CD14-positive monocyte (primary cell): ENCODE results near the gene CDC40. TPM values are rescaled to one million over a fixed set of nuclear protein-coding genes. Genes with fewer than 3 reads are reported as not detected.

ENCODE experiments used
- DNase-seq, 3 donors: peaks; one replicate each; pipeline ENCODE4 v3.0.0-alpha.2; 2011 to 2022
- H2AFZ ChIP-seq: 2 replicates; pipeline ENCODE4 v1.6.0; 2012; ENCODE audit warnings: mild to moderate bottlenecking, low read depth, low read length, inconsistent platforms; ENCODE audit not compliant: insufficient read depth, poor library complexity, severe bottlenecking
- H3K27ac ChIP-seq, 2 donors: 1 replicate in 1 of 2; 2 replicates in 1 of 2; pipeline ENCODE4 v1.5.1; 2012 to 2013; ENCODE audit warnings: low read length in 2 of 2, control low read depth in 1 of 2, inconsistent platforms in 1 of 2, low read depth in 1 of 2, mild to moderate bottlenecking in 1 of 2
- H3K27me3 ChIP-seq, 2 donors: one replicate each; pipeline versions ENCODE4 v1.6.0 to v1.6.1; 2011 to 2013; ENCODE audit warnings: low read length in 2 of 2; ENCODE audit not compliant: control insufficient read depth in 2 of 2, insufficient read depth in 2 of 2
- H3K36me3 ChIP-seq, 2 donors: replicated peaks in 1 of 2; 1 replicate in 1 of 2; 2 replicates in 1 of 2; pipeline versions ENCODE4 v1.5.1 to v1.6.1; 2012 to 2013; ENCODE audit warnings: low read length in 2 of 2, control low read depth in 1 of 2, inconsistent platforms in 1 of 2, mild to moderate bottlenecking in 1 of 2; ENCODE audit not compliant: insufficient read depth in 2 of 2, control insufficient read depth in 1 of 2
- H3K4me1 ChIP-seq, 2 donors: 1 replicate in 1 of 2; 2 replicates in 1 of 2; pipeline versions ENCODE4 v1.5.1 to v1.6.1; 2012 to 2013; ENCODE audit warnings: low read length in 2 of 2, control low read depth in 1 of 2, inconsistent platforms in 1 of 2, mild to moderate bottlenecking in 1 of 2, moderate library complexity in 1 of 2; ENCODE audit not compliant: insufficient read depth in 2 of 2, control insufficient read depth in 1 of 2
- H3K4me2 ChIP-seq: replicated peaks from 2 replicates; pipeline ENCODE3; 2012; ENCODE audit warnings: low read length, moderate library complexity, mild to moderate bottlenecking; ENCODE audit not compliant: poor library complexity, severe bottlenecking; ENCODE audit errors: extremely low read depth
- H3K4me3 ChIP-seq, 3 experiments: fragments of 200-600 bp in 1 of 3; sonication (generic) in 1 of 3; replicated peaks in 1 of 3; 1 replicate in 2 of 3; 2 replicates in 1 of 3; pipeline ENCODE4 v1.5.1; 2011 to 2013; ENCODE audit warnings: low read length in 3 of 3, mild to moderate bottlenecking in 3 of 3, control low read depth in 2 of 3, low read depth in 2 of 3, inconsistent platforms in 1 of 3, moderate library complexity in 1 of 3
- H3K79me2 ChIP-seq: 2 replicates; pipeline ENCODE4 v1.6.0; 2012; ENCODE audit warnings: mild to moderate bottlenecking, control low read depth, inconsistent platforms, low read length, moderate library complexity; ENCODE audit not compliant: insufficient read depth
- H3K9ac ChIP-seq: 2 replicates; pipeline ENCODE4 v1.6.0; 2017; ENCODE audit warnings: low read length, mild to moderate bottlenecking; ENCODE audit not compliant: insufficient read depth, poor library complexity, severe bottlenecking
- H3K9me3 ChIP-seq, 2 donors: replicated peaks in 1 of 2; 1 replicate in 1 of 2; 2 replicates in 1 of 2; pipeline versions ENCODE4 v1.5.1 to v1.6.1; 2012 to 2013; ENCODE audit warnings: low read length in 2 of 2, control low read depth in 1 of 2; ENCODE audit not compliant: control insufficient read depth in 1 of 2, insufficient read depth in 1 of 2
- H4K20me1 ChIP-seq: 2 replicates; pipeline ENCODE4 v1.6.0; 2012; ENCODE audit warnings: mild to moderate bottlenecking, low read length, control low read depth, moderate library complexity; ENCODE audit not compliant: insufficient read depth
- H3K27ac Mint-ChIP-seq, 7 donors: one replicate each; pipeline ENCODE4 v1.8.0; 2020; ENCODE audit warnings: mild to moderate bottlenecking in 7 of 7, mixed read lengths in 7 of 7, moderate library complexity in 6 of 7, inconsistent platforms in 2 of 7
- H3K27me3 Mint-ChIP-seq, 3 donors: one replicate each; pipeline ENCODE4 v1.8.0; 2021 to 2022; ENCODE audit warnings: low read depth in 3 of 3, mild to moderate bottlenecking in 3 of 3, mixed read lengths in 3 of 3, moderate library complexity in 3 of 3, inconsistent platforms in 1 of 3
- H3K36me3 Mint-ChIP-seq, 2 donors: one replicate each; pipeline ENCODE4 v1.8.0; 2020; ENCODE audit warnings: mixed read lengths in 2 of 2, inconsistent platforms in 1 of 2, mild to moderate bottlenecking in 1 of 2
- H3K4me1 Mint-ChIP-seq: one replicate; pipeline ENCODE4 v1.8.0; 2020; ENCODE audit warnings: mild to moderate bottlenecking, mixed read lengths
- H3K4me3 Mint-ChIP-seq, 2 donors: one replicate each; pipeline ENCODE4 v1.8.0; 2020; ENCODE audit warnings: mild to moderate bottlenecking in 2 of 2, mixed read lengths in 2 of 2, moderate library complexity in 1 of 2
- H3K9me3 Mint-ChIP-seq, 7 donors: one replicate each; pipeline ENCODE4 v1.8.0; 2020 to 2022; ENCODE audit warnings: mixed read lengths in 7 of 7, mild to moderate bottlenecking in 6 of 7, moderate library complexity in 6 of 7, inconsistent platforms in 2 of 7
- WGBS: methylation state at CpG from one replicate; pipeline ENCODE4 v1.1.5; 2013; ENCODE audit warnings: missing lambda C conversion rate; ENCODE audit not compliant: insufficient coverage; 5-methylcytosine and 5-hydroxymethylcytosine counted together
- intact Hi-C, 2 donors: fragments of 100-400 bp; cut with micrococcal nuclease; formaldehyde crosslinking; loops; one replicate each; pipeline versions ENCODE4 v1.15.0 to v1.15.1; 2023
- polyA plus RNA-seq, 3 donors: library from polyadenylated mRNA; depleted of rRNA in 1 of 3; unstranded in 2 of 3; stranded (reverse) in 1 of 3; fragments of 300-500 nt in 2 of 3; fragments of >200 nt in 1 of 3; fragmentation: Illumina TruSeq in 2 of 3; gene quantifications; 1 replicate in 2 of 3; 2 replicates in 1 of 3; pipeline ENCODE4 v1.2.3, GENCODE V29; 2012 to 2021
- TF ChIP-seq, protein P1 (sequence below): fragments of 200-600 bp; IDR thresholded peaks from one replicate; pipeline ENCODE4 v1.8.0; 2022; ENCODE audit warnings: antibody characterized with exemption, mild to moderate bottlenecking

Gene CDC40
- polyA plus RNA-seq, 3 donors = 13.6 to 26.4 (median 17.0) TPM

- H3K4me3 Mint-ChIP-seq = no peak overlapping the region
These were observed 89.4 kb downstream of the CDC40 start for GRCh38 chr6:110269623-110270022.

GRCh38 chr6:110270165-110270564 is 89.9 kb downstream of the CDC40 start:
- Mint-ChIP-seq H3K4me1 (no peaks in the 10 kb centered on the region), H3K4me3 (no peak overlapping the region), H3K27ac (no peak overlapping the region), H3K9me3 (peaks cover 0 to 8% (median 2%) of the 10 kb centered on the region in 7 donors), H3K27me3 (peaks cover 0 to 3% (median 0%) of the 10 kb centered on the region in 3 donors), H3K36me3 (no peaks in the 10 kb centered on the region)
- TF ChIP-seq, protein P1, sequence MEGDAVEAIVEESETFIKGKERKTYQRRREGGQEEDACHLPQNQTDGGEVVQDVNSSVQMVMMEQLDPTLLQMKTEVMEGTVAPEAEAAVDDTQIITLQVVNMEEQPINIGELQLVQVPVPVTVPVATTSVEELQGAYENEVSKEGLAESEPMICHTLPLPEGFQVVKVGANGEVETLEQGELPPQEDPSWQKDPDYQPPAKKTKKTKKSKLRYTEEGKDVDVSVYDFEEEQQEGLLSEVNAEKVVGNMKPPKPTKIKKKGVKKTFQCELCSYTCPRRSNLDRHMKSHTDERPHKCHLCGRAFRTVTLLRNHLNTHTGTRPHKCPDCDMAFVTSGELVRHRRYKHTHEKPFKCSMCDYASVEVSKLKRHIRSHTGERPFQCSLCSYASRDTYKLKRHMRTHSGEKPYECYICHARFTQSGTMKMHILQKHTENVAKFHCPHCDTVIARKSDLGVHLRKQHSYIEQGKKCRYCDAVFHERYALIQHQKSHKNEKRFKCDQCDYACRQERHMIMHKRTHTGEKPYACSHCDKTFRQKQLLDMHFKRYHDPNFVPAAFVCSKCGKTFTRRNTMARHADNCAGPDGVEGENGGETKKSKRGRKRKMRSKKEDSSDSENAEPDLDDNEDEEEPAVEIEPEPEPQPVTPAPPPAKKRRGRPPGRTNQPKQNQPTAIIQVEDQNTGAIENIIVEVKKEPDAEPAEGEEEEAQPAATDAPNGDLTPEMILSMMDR = no peak
- no peaks in the 10 kb centered on the region for H3K79me2 ChIP-seq
- H3K9ac ChIP-seq = no peak overlapping the region
- H4K20me1 ChIP-seq = no peaks in the 10 kb centered on the region
- intact Hi-C loops = no loop called here
- no peak overlapping the region for H3K27ac ChIP-seq
- H3K36me3 ChIP-seq = no peaks in the 10 kb centered on the region
- H3K4me2 ChIP-seq = no peak overlapping the region
- no peaks in the 10 kb centered on the region for H3K27me3 ChIP-seq
- DNase-seq = no peak
- WGBS = no CpG with 5 or more reads among the region's 4 CpGs
- no peaks in the 10 kb centered on the region for H3K9me3 ChIP-seq
- no peaks in the 10 kb centered on the region for H3K4me1 ChIP-seq
- no peak overlapping the region for H3K4me3 ChIP-seq
- H2AFZ ChIP-seq = no peak overlapping the region

More at GRCh38 chr6:110269623-110270022, 89.4 kb downstream of the CDC40 start:
- H3K9me3 ChIP-seq = no peaks in the 10 kb centered on the region
- H4K20me1 ChIP-seq = no peaks in the 10 kb centered on the region
- Mint-ChIP-seq H3K27ac (no peak overlapping the region), H3K36me3 (no peaks in the 10 kb centered on the region), H3K4me1 (no peaks in the 10 kb centered on the region), H3K9me3 (peaks cover 0 to 6% (median 2%) of the 10 kb centered on the region in 7 donors), H3K27me3 (peaks cover 0 to 4% (median 0%) of the 10 kb centered on the region in 3 donors)
- H3K4me3 ChIP-seq = no peak overlapping the region
- no peak overlapping the region for H2AFZ ChIP-seq
- intact Hi-C loops = no loop called here
- H3K4me1 ChIP-seq = no peaks in the 10 kb centered on the region
- no CpG with 5 or more reads among the region's 2 CpGs for WGBS
- no peaks in the 10 kb centered on the region for H3K27me3 ChIP-seq
- TF ChIP-seq, protein P1 = no peak
- no peaks in the 10 kb centered on the region for H3K36me3 ChIP-seq
- DNase-seq = no peak
- no peak overlapping the region for H3K9ac ChIP-seq
- H3K79me2 ChIP-seq = no peaks in the 10 kb centered on the region
- H3K27ac ChIP-seq = no peak overlapping the region
- no peak overlapping the region for H3K4me2 ChIP-seq
